OCI-LY3 (cell line): ENCODE measurements around the gene GABRG2.
"Not testable (repeated sequence)": the region's sequence is repeated elsewhere in the genome, so short reads cannot be mapped to it uniquely, and the experiment has no call there.

Experiments
- H2AFZ ChIP-seq: fragments of 200-600, 300-600 bp; shearing (Covaris generic); 2 replicates; pipeline ENCODE4 v1.6.0; 2014; ENCODE audit warnings: antibody characterized with exemption, low read depth, low read length
- H3K27ac ChIP-seq: fragments of 200-600, 300-600 bp; sonication (generic); 2 replicates; pipeline ENCODE4 v1.5.1; 2014; ENCODE audit warnings: mild to moderate bottlenecking, low read length, moderate library complexity, mixed read lengths
- H3K27me3 ChIP-seq: fragments of 200-600, 300-600 bp; sonication (generic); 2 replicates; pipeline ENCODE4 v1.6.1; 2014; ENCODE audit warnings: low read depth, low read length, mixed read lengths
- H3K36me3 ChIP-seq: fragments of 200-600, 300-600 bp; sonication (generic); replicated peaks from 2 replicates; pipeline ENCODE3; 2014; ENCODE audit warnings: low read depth, low read length, mixed read lengths
- H3K4me1 ChIP-seq: fragments of 300-600, 200-600 bp; sonication (generic); 2 replicates; pipeline ENCODE4 v1.6.1; 2014; ENCODE audit warnings: low read length, mixed read lengths
- H3K4me2 ChIP-seq: fragments of 200-600, 300-600 bp; sonication (generic); 2 replicates; pipeline ENCODE4 v1.6.1; 2014; ENCODE audit warnings: low read length, mixed read lengths
- H3K4me3 ChIP-seq: fragments of 300-600, 200-600 bp; sonication (generic); 2 replicates; pipeline ENCODE4 v1.5.1; 2014; ENCODE audit warnings: antibody characterized with exemption, mild to moderate bottlenecking, low read length, moderate library complexity
- H3K79me2 ChIP-seq: fragments of 300-600, 200-600 bp; shearing (Covaris generic); 2 replicates; pipeline ENCODE4 v1.6.1; 2014; ENCODE audit warnings: mild to moderate bottlenecking, low read length, mixed read lengths
- H3K9ac ChIP-seq: fragments of 300-600, 200-600 bp; shearing (Covaris generic); 2 replicates; pipeline ENCODE4 v1.6.0; 2014; ENCODE audit warnings: mild to moderate bottlenecking, low read length, moderate library complexity
- H3K9me3 ChIP-seq: fragments of 200-600, 300-600 bp; shearing (Covaris generic); 2 replicates; pipeline ENCODE4 v1.6.1; 2014; ENCODE audit warnings: low read length, mixed read lengths; ENCODE audit not compliant: insufficient read depth
- H4K20me1 ChIP-seq: fragments of 200-600, 300-600 bp; sonication (generic); 2 replicates; pipeline ENCODE4 v1.6.1; 2016; ENCODE audit warnings: low read length, mixed read lengths; ENCODE audit not compliant: insufficient read depth
- EZH2phosphoT487 ChIP-seq: fragments of 200-600 bp; shearing (Covaris generic); IDR thresholded peaks from 2 replicates; pipeline ENCODE4 v1.6.1; 2018; ENCODE audit warnings: antibody characterized with exemption, mixed run types, low read depth
- TF ChIP-seq, protein P1 (sequence below): fragments of 200-600, 300-600 bp; sonication (generic); IDR thresholded peaks from 2 replicates; pipeline ENCODE4 v1.5.1; 2014; ENCODE audit warnings: antibody characterized with exemption, low read length, low read depth

Gene GABRG2

GRCh38 chr5:162047279-162047678 lies 20.3 kb upstream of the GABRG2 start:
- no peak overlapping the region for H3K9ac ChIP-seq
- TF ChIP-seq, protein P1, sequence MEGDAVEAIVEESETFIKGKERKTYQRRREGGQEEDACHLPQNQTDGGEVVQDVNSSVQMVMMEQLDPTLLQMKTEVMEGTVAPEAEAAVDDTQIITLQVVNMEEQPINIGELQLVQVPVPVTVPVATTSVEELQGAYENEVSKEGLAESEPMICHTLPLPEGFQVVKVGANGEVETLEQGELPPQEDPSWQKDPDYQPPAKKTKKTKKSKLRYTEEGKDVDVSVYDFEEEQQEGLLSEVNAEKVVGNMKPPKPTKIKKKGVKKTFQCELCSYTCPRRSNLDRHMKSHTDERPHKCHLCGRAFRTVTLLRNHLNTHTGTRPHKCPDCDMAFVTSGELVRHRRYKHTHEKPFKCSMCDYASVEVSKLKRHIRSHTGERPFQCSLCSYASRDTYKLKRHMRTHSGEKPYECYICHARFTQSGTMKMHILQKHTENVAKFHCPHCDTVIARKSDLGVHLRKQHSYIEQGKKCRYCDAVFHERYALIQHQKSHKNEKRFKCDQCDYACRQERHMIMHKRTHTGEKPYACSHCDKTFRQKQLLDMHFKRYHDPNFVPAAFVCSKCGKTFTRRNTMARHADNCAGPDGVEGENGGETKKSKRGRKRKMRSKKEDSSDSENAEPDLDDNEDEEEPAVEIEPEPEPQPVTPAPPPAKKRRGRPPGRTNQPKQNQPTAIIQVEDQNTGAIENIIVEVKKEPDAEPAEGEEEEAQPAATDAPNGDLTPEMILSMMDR = no peak
- TF ChIP-seq EZH2phosphoT487 = no peak
- no peaks in the 10 kb centered on the region for H3K79me2 ChIP-seq
- H3K36me3 ChIP-seq = no peaks in the 10 kb centered on the region
- no peaks in the 10 kb centered on the region for H3K4me1 ChIP-seq
- H3K27ac ChIP-seq = no peak overlapping the region
- H3K4me3 ChIP-seq = no peak overlapping the region
- H3K4me2 ChIP-seq = no peak overlapping the region
- H3K27me3 ChIP-seq = no peaks in the 10 kb centered on the region
- H2AFZ ChIP-seq = no peak overlapping the region
- no peaks in the 10 kb centered on the region for H3K9me3 ChIP-seq
- no peaks in the 10 kb centered on the region for H4K20me1 ChIP-seq

GRCh38 chr5:162052676-162053075 lies 14.9 kb upstream of the GABRG2 start:
- Histone ChIP-seq H3K9me3 (no peaks in the 10 kb centered on the region), H4K20me1 (no peaks in the 10 kb centered on the region), H3K4me2 (no peak overlapping the region), H2AFZ (no peak overlapping the region), H3K9ac (no peak overlapping the region), H3K27ac (no peak overlapping the region), H3K79me2 (no peaks in the 10 kb centered on the region), H3K4me1 (no peaks in the 10 kb centered on the region), H3K4me3 (no peak overlapping the region), H3K36me3 (no peaks in the 10 kb centered on the region), H3K27me3 (no peaks in the 10 kb centered on the region)
- TF ChIP-seq EZH2phosphoT487 = no peak
- TF ChIP-seq, protein P1 = no peak

GRCh38 chr5:162055095-162055494 lies 12.5 kb upstream of the GABRG2 start:
- not testable (repeated sequence) for H3K9ac ChIP-seq, H3K4me3 ChIP-seq, H3K79me2 ChIP-seq, H2AFZ ChIP-seq, H3K27me3 ChIP-seq, H4K20me1 ChIP-seq, H3K27ac ChIP-seq, H3K36me3 ChIP-seq, H3K4me2 ChIP-seq, H3K4me1 ChIP-seq, H3K9me3 ChIP-seq

DNA sequence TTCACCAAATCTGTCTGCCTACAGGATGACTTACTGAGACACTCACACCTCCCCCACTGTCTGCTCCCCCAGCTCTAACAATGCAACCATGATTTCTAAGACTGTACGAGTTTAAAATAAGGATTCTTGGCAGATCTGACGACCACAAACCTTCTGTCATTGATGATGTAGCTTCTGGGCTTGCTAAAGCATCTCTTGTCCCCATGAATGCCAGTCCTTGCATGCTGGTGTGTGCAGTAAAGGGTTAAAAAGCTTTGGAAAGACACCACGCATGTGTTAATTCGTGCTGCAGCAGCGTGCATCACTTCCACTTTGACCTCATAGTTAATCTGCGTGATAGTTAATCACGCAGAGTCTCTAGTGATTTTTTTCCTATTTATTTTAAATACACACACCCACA lies 411 bp upstream of the GABRG2 start:
- no peak for TF ChIP-seq EZH2phosphoT487
- TF ChIP-seq, protein P1 = no peak
- Histone ChIP-seq H4K20me1 (no peaks in the 10 kb centered on the region), H3K27ac (no peak overlapping the region), H3K79me2 (no peaks in the 10 kb centered on the region), H3K4me2 (no peak overlapping the region), H3K36me3 (no peaks in the 10 kb centered on the region), H3K4me3 (no peak overlapping the region), H3K27me3 (no peaks in the 10 kb centered on the region), H3K9me3 (no peaks in the 10 kb centered on the region), H3K4me1 (no peaks in the 10 kb centered on the region), H2AFZ (no peak overlapping the region), H3K9ac (no peak overlapping the region)

DNA sequence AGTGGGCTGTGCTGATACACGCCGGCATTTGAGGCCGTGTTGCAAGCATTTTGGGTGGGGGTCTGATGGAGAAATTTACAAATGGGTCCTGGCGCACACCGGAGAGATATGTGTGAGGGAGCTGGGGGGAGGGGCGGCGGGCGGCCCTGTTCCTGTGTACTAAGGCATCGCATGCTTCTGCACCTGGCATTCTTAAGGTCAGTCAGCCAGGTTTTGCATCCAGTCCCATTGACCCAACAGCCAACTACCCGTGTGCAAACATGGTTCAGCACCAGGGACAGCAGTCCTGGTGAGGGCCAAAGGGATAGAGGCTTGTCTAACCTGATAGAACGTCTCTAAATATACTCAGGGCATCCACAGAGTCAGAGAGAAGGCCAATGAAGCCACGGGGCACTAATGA lies 839 bp downstream of the GABRG2 start:
- H3K36me3 ChIP-seq = no peaks in the 10 kb centered on the region
- no peak for TF ChIP-seq EZH2phosphoT487
- TF ChIP-seq, protein P1 = no peak
- no peaks in the 10 kb centered on the region for H3K79me2 ChIP-seq
- no peak overlapping the region for H3K9ac ChIP-seq
- H3K4me1 ChIP-seq = no peaks in the 10 kb centered on the region
- H3K4me3 ChIP-seq = no peak overlapping the region
- no peaks in the 10 kb centered on the region for H3K9me3 ChIP-seq
- H3K4me2 ChIP-seq = no peak overlapping the region
- H3K27ac ChIP-seq = no peak overlapping the region
- no peaks in the 10 kb centered on the region for H4K20me1 ChIP-seq
- no peaks in the 10 kb centered on the region for H3K27me3 ChIP-seq
- H2AFZ ChIP-seq = no peak overlapping the region
